Progenitor cell of endocrine pancreas (in vitro differentiated cells): ENCODE results near the gene CKMT2. TPM values are rescaled to one million over a fixed set of nuclear protein-coding genes. Genes with fewer than 3 reads are reported as not detected.

Experiments used
- DNase-seq: peaks from one replicate; pipeline ENCODE4 v3.0.0; 2021; ENCODE audit warnings: low spot score; ENCODE audit not compliant: unreplicated experiment
- H3K27ac Mint-ChIP-seq: 2 replicates; pipeline ENCODE4 v1.8.0; 2021; ENCODE audit warnings: mild to moderate bottlenecking, moderate library complexity, mixed read lengths
- H3K27me3 Mint-ChIP-seq: 2 replicates; pipeline ENCODE4 v1.8.0; 2021; ENCODE audit warnings: mixed read lengths
- H3K36me3 Mint-ChIP-seq: 2 replicates; pipeline ENCODE4 v1.8.0; 2022; ENCODE audit warnings: mixed read lengths; ENCODE audit not compliant: insufficient read depth
- H3K4me1 Mint-ChIP-seq: 2 replicates; pipeline ENCODE4 v1.8.0; 2021; ENCODE audit warnings: low read depth, mixed read lengths
- H3K4me3 Mint-ChIP-seq: 2 replicates; pipeline ENCODE4 v1.8.0; 2021; ENCODE audit warnings: low read depth, mild to moderate bottlenecking, moderate library complexity, mixed read lengths
- H3K9me3 Mint-ChIP-seq: 2 replicates; pipeline ENCODE4 v1.8.0; 2021; ENCODE audit warnings: low read depth, mixed read lengths
- total RNA-seq: library from RNA; stranded (reverse); gene quantifications from 2 replicates; pipeline ENCODE4 v1.2.1, GENCODE V29; 2021
- TF ChIP-seq, protein P1 (sequence below): fragments of 200-600 bp; sonication (generic); IDR thresholded peaks from one replicate; pipeline ENCODE4 v1.5.0; 2021; ENCODE audit warnings: antibody characterized with exemption, mild to moderate bottlenecking; ENCODE audit not compliant: unreplicated experiment

CKMT2 gene
- total RNA-seq, 1 donor from 2014 or later = 1.7 TPM

DNA sequence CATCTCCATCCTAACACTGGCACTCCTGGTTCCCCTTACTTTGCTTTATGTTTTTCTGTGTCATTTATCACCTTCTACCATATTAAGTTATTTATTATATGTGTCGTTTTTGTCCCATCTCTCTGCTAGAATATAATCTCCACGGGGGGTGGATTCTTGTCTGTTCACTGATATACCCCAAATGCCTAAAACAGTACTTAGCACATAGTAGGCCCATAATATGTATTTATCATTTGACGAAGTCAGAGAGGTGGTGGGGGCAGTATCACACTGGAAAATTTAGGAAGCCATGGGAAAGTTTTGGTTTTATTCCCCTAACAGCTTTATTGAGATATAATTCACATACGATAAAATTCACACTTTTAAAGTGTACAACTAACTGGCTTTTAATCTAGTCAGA, 82.7 kb downstream of the CKMT2 start:
- no peaks in the 10 kb centered on the region for H3K27me3 Mint-ChIP-seq
- H3K27ac Mint-ChIP-seq = no peak overlapping the region
- peaks cover 5% of the 10 kb centered on the region for H3K36me3 Mint-ChIP-seq
- no peak for DNase-seq
- no peak overlapping the region for H3K4me3 Mint-ChIP-seq
- H3K4me1 Mint-ChIP-seq = no peaks in the 10 kb centered on the region
- TF ChIP-seq, protein P1, sequence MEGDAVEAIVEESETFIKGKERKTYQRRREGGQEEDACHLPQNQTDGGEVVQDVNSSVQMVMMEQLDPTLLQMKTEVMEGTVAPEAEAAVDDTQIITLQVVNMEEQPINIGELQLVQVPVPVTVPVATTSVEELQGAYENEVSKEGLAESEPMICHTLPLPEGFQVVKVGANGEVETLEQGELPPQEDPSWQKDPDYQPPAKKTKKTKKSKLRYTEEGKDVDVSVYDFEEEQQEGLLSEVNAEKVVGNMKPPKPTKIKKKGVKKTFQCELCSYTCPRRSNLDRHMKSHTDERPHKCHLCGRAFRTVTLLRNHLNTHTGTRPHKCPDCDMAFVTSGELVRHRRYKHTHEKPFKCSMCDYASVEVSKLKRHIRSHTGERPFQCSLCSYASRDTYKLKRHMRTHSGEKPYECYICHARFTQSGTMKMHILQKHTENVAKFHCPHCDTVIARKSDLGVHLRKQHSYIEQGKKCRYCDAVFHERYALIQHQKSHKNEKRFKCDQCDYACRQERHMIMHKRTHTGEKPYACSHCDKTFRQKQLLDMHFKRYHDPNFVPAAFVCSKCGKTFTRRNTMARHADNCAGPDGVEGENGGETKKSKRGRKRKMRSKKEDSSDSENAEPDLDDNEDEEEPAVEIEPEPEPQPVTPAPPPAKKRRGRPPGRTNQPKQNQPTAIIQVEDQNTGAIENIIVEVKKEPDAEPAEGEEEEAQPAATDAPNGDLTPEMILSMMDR = no peak
- H3K9me3 Mint-ChIP-seq = no peaks in the 10 kb centered on the region

Other genes starting within 250 kb of the CKMT2 start
- gene ZCCHC9, start 68.3 kb downstream of the CKMT2 start, total RNA-seq = 30.6 and 37.1 TPM in 2 replicates
- not detected in 2 replicates for gene ACOT12, start 160.8 kb downstream of the CKMT2 start, total RNA-seq